ENCODE results near the gene SPIRE2. TPM values are rescaled to one million over a fixed set of nuclear protein-coding genes. Genes with fewer than 3 reads are reported as not detected.

Gene SPIRE2
- polyA plus RNA-seq, 1 donor from 2014 or later = 45.0 TPM

DNA sequence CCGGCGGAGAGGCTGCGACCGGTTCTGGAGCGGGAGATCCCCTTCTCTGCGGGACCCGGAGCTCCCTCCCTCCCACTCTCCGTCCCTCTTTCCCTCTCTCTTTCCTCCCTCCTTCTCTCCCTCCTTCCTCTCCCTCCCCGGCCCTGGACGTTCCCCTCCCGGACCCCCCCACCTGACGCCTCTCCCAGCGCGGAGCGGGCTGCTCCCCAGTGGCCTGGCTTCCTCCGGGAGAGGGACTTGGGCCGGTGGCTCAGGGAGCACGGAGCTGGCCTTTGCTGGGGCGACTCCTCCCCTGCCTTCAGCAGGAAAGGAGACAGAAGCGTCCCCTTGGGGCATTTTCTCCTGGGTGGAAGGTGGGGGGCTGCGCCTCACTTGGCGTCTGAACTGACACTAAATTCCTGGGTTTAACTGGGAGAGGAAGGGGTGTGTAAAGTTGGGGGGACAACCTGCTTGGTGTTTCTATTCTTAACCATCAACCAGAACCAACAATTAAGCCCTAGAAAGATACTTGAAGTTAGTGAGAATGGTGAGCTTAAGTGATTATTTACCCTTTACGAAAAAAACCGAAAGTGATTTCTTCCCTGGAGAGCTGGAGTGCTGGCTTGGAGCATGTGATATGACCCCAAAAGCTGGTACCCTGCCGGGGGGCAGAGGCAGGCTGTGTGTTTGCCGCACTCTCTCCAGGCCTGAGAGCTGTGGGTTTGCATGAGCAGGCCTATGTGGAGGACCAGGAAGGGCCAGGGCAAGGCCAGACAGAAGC, 775 bp downstream of the SPIRE2 start:
- H3K9ac ChIP-seq (ENCODE audit: low read length) = peak overlapping the region; percentile 76
- no peak for TF ChIP-seq RAD21 (conservative IDR thresholded peaks at IDR 0.05)
- TF ChIP-seq, protein P1, sequence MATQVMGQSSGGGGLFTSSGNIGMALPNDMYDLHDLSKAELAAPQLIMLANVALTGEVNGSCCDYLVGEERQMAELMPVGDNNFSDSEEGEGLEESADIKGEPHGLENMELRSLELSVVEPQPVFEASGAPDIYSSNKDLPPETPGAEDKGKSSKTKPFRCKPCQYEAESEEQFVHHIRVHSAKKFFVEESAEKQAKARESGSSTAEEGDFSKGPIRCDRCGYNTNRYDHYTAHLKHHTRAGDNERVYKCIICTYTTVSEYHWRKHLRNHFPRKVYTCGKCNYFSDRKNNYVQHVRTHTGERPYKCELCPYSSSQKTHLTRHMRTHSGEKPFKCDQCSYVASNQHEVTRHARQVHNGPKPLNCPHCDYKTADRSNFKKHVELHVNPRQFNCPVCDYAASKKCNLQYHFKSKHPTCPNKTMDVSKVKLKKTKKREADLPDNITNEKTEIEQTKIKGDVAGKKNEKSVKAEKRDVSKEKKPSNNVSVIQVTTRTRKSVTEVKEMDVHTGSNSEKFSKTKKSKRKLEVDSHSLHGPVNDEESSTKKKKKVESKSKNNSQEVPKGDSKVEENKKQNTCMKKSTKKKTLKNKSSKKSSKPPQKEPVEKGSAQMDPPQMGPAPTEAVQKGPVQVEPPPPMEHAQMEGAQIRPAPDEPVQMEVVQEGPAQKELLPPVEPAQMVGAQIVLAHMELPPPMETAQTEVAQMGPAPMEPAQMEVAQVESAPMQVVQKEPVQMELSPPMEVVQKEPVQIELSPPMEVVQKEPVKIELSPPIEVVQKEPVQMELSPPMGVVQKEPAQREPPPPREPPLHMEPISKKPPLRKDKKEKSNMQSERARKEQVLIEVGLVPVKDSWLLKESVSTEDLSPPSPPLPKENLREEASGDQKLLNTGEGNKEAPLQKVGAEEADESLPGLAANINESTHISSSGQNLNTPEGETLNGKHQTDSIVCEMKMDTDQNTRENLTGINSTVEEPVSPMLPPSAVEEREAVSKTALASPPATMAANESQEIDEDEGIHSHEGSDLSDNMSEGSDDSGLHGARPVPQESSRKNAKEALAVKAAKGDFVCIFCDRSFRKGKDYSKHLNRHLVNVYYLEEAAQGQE (IDR thresholded peaks at IDR 0.05; ENCODE audit: borderline replicate concordance) = no peak
- no peak for TF ChIP-seq MXI1 (conservative IDR thresholded peaks at IDR 0.05; ENCODE audit: poor library complexity, severe bottlenecking)
- TF ChIP-seq EP300 (conservative IDR thresholded peaks at IDR 0.05; ENCODE audit: poor library complexity, severe bottlenecking) = no peak
- no peak for TF ChIP-seq SMC3 (conservative IDR thresholded peaks at IDR 0.05; ENCODE audit: poor library complexity)
- no peak for TF ChIP-seq EZH2 (IDR thresholded peaks at IDR 0.05; ENCODE audit: borderline replicate concordance, insufficient read depth, low read length, poor library complexity, severe bottlenecking)
- no peak for TF ChIP-seq POLR2AphosphoS5 (IDR thresholded peaks at IDR 0.05)
- TF ChIP-seq, protein P2, sequence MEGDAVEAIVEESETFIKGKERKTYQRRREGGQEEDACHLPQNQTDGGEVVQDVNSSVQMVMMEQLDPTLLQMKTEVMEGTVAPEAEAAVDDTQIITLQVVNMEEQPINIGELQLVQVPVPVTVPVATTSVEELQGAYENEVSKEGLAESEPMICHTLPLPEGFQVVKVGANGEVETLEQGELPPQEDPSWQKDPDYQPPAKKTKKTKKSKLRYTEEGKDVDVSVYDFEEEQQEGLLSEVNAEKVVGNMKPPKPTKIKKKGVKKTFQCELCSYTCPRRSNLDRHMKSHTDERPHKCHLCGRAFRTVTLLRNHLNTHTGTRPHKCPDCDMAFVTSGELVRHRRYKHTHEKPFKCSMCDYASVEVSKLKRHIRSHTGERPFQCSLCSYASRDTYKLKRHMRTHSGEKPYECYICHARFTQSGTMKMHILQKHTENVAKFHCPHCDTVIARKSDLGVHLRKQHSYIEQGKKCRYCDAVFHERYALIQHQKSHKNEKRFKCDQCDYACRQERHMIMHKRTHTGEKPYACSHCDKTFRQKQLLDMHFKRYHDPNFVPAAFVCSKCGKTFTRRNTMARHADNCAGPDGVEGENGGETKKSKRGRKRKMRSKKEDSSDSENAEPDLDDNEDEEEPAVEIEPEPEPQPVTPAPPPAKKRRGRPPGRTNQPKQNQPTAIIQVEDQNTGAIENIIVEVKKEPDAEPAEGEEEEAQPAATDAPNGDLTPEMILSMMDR (IDR thresholded peaks at IDR 0.05; ENCODE audit: poor library complexity, severe bottlenecking) = no peak
- no peak for TF ChIP-seq TAF1 (IDR thresholded peaks at IDR 0.05; ENCODE audit: low read depth)
- no peaks in the 10 kb centered on the region for H3K27me3 ChIP-seq (ENCODE audit: insufficient read depth, low read depth, low read length)
- H3F3A ChIP-seq (ENCODE audit: insufficient read depth, low read length, poor library complexity, severe bottlenecking) = no peaks in the 10 kb centered on the region
- no peaks in the 10 kb centered on the region for H4K20me1 ChIP-seq (ENCODE audit: insufficient read depth)
- no peaks in the 10 kb centered on the region for H3K9me3 ChIP-seq (ENCODE audit: low read length)
- peak overlapping the region; percentile 91 for H3K4me2 ChIP-seq (ENCODE audit: low read length)
- H3K9me2 ChIP-seq (ENCODE audit: insufficient read depth, low read length) = no peaks in the 10 kb centered on the region
- no peaks in the 10 kb centered on the region for H3K79me2 ChIP-seq (replicated peaks; ENCODE audit: insufficient read depth, low read length)
- peak overlapping the region; percentile 80 for H3K4me3 ChIP-seq (ENCODE audit: low read length)
- H2AFZ ChIP-seq (ENCODE audit: low read depth, low read length) = peak overlapping the region; percentile 27
- H3K36me3 ChIP-seq (ENCODE audit: insufficient read depth, low read length) = peaks cover 5% of the 10 kb centered on the region
- H3K27ac ChIP-seq (ENCODE audit: low read length) = no peak overlapping the region

DNA sequence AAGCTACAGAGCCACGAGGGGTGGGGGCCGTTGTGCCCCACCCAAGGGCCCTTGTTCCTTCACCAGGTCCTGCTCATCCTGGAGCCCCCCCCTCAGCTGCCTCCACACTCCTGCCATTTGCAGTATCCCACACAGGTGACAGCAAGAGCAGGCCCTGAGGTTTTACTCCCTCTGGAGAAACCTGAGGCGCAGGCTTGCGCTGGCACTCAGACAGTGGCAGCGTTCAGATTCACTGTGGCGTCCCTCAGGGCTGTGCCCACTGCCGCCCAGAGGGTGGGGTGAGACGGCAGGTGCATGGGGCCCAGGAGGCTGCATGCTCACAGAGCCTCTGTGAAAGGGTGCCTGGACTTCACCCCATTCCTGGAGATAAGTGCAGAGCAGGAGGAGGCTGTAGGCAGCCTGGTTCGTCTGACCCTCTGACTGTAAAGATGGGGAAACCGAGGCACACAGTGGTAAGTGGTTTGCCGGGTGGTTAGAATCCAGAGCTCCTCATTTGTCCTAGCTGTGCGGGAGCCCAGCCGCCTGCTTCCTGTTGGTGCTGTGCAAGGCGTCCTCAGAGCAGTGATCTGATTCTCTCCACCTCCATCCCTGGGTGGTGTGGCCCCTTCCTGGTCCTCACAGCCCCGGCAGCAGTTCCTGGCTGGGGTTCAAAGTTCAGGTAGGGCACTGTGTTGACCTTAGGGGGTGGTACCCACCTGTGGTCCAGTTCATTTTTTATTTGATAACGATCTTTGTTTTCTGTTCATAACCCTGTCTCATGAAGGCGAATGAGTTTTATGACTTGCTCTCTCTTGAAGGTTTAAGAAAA, 1.6 kb downstream of the SPIRE2 start:
- H3K9ac ChIP-seq (ENCODE audit: low read length) = peak overlapping the region; percentile 76
- no peaks in the 10 kb centered on the region for H3K9me2 ChIP-seq (ENCODE audit: insufficient read depth, low read length)
- peaks cover 5% of the 10 kb centered on the region for H3K36me3 ChIP-seq (ENCODE audit: insufficient read depth, low read length)
- peak overlapping the region; percentile 80 for H3K4me3 ChIP-seq (ENCODE audit: low read length)
- no peaks in the 10 kb centered on the region for H3K79me2 ChIP-seq (replicated peaks; ENCODE audit: insufficient read depth, low read length)
- H3K27me3 ChIP-seq (ENCODE audit: insufficient read depth, low read depth, low read length) = no peaks in the 10 kb centered on the region
- no peaks in the 10 kb centered on the region for H3K9me3 ChIP-seq (ENCODE audit: low read length)
- peak overlapping the region; percentile 91 for H3K4me2 ChIP-seq (ENCODE audit: low read length)
- TF ChIP-seq TAF1 (IDR thresholded peaks at IDR 0.05; ENCODE audit: low read depth) (no peak), MXI1 (conservative IDR thresholded peaks at IDR 0.05; ENCODE audit: poor library complexity, severe bottlenecking) (no peak), RAD21 (conservative IDR thresholded peaks at IDR 0.05) (no peak), POLR2AphosphoS5 (IDR thresholded peaks at IDR 0.05) (no peak), EP300 (conservative IDR thresholded peaks at IDR 0.05; ENCODE audit: poor library complexity, severe bottlenecking) (no peak), EZH2 (IDR thresholded peaks at IDR 0.05; ENCODE audit: borderline replicate concordance, insufficient read depth, low read length, poor library complexity, severe bottlenecking) (no peak), SMC3 (conservative IDR thresholded peaks at IDR 0.05; ENCODE audit: poor library complexity) (no peak)
- TF ChIP-seq, protein P1 (IDR thresholded peaks at IDR 0.05; ENCODE audit: borderline replicate concordance) = no peak
- TF ChIP-seq, protein P2 (IDR thresholded peaks at IDR 0.05; ENCODE audit: poor library complexity, severe bottlenecking) = no peak
- H3F3A ChIP-seq (ENCODE audit: insufficient read depth, low read length, poor library complexity, severe bottlenecking) = no peaks in the 10 kb centered on the region
- no peak overlapping the region for H2AFZ ChIP-seq (ENCODE audit: low read depth, low read length)
- no peak overlapping the region for H3K27ac ChIP-seq (ENCODE audit: low read length)
- no peaks in the 10 kb centered on the region for H4K20me1 ChIP-seq (ENCODE audit: insufficient read depth)
